Measurements from ENCODE around the gene FTO.

The FTO gene

DNA sequence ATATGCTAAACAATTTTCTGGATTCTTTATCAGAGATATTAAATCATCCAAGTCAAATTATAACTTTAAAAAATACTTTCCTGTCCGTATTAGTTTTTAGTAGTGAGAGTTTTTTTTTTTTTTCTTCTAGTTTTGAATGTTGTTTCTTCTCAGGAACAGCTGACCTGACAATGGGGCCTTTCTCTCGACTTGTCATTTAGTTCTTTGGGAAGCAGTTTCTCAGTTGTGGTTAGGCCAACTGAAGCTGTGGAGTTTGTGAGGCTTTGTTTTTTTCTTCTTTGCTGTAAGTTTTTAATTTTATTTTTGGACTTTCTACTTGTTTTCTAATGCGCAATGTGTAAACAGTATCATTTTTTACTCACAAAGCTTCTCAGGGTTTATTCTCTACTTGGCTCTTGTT is 140.8 kb downstream of the FTO start:
- no peak for TF ChIP-seq ZFX (IDR thresholded peaks at IDR 0.05; ENCODE audit: borderline replicate concordance)
- TF ChIP-seq, protein P1, sequence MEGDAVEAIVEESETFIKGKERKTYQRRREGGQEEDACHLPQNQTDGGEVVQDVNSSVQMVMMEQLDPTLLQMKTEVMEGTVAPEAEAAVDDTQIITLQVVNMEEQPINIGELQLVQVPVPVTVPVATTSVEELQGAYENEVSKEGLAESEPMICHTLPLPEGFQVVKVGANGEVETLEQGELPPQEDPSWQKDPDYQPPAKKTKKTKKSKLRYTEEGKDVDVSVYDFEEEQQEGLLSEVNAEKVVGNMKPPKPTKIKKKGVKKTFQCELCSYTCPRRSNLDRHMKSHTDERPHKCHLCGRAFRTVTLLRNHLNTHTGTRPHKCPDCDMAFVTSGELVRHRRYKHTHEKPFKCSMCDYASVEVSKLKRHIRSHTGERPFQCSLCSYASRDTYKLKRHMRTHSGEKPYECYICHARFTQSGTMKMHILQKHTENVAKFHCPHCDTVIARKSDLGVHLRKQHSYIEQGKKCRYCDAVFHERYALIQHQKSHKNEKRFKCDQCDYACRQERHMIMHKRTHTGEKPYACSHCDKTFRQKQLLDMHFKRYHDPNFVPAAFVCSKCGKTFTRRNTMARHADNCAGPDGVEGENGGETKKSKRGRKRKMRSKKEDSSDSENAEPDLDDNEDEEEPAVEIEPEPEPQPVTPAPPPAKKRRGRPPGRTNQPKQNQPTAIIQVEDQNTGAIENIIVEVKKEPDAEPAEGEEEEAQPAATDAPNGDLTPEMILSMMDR (IDR thresholded peaks at IDR 0.05) = no peak
- no peak overlapping the region for H3K27ac ChIP-seq

DNA sequence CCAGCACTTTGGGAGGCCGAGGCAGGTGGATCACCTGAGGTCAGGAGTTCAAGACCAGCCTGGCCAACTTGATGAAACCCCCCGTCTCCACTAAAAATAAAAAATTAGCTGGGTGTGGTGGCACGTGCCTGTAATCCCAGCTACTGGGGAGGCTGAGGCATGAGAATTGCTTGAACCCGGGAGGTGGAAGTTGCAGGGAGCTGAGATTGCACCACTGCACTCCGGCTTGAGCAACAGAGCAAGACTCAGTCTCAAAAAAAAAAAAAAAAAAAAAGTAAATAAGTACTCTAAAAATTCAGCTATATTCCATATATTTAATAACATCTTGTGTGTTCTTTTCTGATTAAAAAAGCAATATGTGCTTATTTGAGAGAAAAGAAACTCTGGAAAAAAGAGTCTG is 142.6 kb downstream of the FTO start:
- 0 out of 2 replicates have a peak overlapping the region, but pooled peaks have one; percentile 9 for H3K27ac ChIP-seq

DNA sequence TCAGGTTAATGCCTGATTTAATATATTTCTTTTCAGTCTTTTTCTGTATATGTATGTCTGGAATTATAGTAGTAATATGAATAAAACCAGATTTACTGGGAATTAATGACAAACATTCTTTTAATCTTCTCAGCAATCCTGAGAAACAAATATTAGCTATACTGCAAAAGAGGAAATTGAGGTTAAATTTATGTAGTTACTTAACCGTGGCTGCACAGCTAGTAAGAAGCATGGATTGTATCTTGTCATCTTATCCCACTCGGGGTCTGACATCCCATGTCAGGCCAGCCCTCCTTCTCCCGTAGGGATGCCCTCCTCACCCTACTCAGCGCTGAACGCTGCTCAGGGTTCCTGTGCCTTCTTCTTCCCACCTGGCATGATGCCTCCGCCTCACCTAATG is 143.0 kb downstream of the FTO start:
- H3K27ac ChIP-seq = no peak overlapping the region
- no peak for TF ChIP-seq ZFX (IDR thresholded peaks at IDR 0.05; ENCODE audit: borderline replicate concordance)
- TF ChIP-seq, protein P1 (IDR thresholded peaks at IDR 0.05) = no peak

DNA sequence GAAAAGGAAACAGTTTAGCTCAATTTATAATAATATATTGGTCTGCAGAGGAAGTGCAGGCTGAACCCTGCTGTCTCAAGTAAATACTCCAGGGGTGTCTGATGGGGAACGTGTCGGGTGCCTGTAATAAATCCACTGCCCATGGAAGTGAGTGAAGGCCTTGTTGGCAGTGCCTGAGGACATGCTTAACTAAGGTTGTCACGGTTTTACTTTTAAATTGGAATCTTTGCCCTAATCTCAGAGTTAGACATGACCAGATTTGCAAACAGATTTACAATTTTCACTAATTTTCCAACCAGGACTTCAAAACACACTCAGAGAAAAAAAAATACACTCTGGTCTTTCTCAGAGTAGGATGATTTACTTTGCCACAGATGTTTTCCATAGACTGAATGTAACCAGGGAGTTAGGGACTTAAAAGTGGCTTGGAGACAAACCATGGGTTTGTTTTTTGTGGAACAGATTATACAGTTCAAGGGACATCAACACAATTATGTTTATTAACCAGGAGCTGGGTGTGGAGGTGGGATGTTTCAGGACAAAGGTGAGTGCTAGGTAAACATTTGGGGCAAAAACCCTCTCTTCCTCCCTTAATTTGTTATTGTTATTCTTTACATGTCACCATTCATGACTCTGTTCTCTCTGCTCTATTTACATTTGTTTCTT is 144.5 kb downstream of the FTO start:
- peak overlapping the region; percentile 35; the same call in 1 of the 2 replicates for H3K27ac ChIP-seq
- no peak for TF ChIP-seq ZFX (IDR thresholded peaks at IDR 0.05; ENCODE audit: borderline replicate concordance)
- TF ChIP-seq, protein P1 (IDR thresholded peaks at IDR 0.05) = no peak

DNA sequence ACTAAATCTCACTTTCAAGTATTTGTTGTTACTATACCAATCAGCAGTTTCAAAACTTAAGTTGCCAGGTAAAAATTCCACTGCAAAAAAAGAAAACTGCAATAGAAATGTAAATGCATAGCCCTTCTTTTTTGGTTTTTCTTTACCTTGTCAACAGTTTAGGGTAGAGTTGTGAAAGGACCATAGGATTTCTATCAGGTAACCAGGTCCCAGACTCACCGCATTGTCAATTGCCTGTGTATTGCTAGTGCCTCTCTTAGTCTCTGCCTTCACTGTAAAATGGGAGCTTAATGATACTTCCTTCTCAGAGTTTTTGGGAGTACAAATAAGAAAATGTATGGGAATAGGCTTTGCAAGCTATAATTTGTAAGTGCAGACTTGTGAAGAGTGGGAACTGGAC is 145.0 kb downstream of the FTO start:
- H3K27ac ChIP-seq = peak overlapping the region; percentile 35
- TF ChIP-seq, protein P1 (IDR thresholded peaks at IDR 0.05) = no peak
- TF ChIP-seq ZFX (IDR thresholded peaks at IDR 0.05; ENCODE audit: borderline replicate concordance) = no peak

DNA sequence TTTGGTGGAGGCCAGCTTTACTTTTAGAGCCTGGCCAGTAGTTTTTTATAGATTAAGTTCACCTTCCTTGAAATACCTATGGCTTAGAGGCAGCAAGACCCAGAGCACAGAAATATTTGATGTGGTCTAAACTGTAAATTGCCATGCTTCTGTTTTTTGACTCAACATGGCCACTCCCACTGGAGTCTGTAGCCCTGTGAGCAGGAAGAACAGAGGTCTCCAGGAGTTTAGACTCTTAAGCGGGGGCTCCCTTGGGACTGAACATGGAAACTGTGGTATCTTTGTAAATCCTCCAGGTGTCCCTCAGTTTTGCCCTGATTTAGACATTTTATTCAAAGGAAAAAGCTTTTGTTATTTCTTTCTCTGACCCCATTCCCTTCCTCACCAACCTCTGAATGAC is 145.6 kb downstream of the FTO start:
- H3K27ac ChIP-seq = peak overlapping the region; percentile 35
- no peak for TF ChIP-seq ZFX (IDR thresholded peaks at IDR 0.05; ENCODE audit: borderline replicate concordance)

DNA sequence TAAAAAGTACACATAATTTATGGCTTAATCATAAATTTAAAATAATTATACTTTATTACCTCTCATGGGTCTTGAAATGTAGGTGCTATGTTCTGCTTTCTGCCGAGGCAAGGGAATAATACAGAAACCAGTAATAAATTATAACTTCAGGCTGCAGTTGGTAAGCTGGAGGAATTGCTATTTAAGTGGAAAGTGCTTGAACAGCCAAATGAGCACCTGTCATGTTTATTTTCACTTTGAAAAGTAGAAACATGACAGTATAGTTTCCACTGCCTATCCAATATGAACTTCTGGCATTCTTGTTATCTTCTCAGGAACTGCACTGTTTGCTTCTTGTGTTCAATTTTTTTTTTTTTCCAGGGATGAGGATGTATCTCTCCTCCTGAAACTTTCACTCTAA is 146.0 kb downstream of the FTO start:
- no peak for TF ChIP-seq ZFX (IDR thresholded peaks at IDR 0.05; ENCODE audit: borderline replicate concordance)
- TF ChIP-seq, protein P1 (IDR thresholded peaks at IDR 0.05) = no peak
- H3K27ac ChIP-seq = peak overlapping the region; percentile 35; the same call in 1 of the 2 replicates

DNA sequence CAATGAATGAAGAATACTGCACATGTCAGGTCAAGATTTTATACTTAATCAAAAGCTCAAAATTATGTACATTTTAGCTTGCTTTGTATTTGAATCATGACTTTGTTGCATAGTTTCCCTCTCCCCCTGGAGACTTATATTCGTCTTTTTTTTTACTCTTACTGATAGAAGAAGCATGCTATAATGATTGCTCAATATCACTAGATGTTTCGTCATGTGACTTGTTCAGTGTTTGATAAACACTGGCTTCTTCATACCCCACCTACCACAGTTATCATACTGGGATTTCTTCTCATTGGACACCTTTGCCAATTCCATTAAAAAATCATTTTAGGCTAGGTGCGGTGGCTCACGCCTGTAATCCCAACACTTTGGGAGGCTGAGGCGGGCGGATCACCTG is 148.7 kb downstream of the FTO start:
- no peak overlapping the region for H3K27ac ChIP-seq
- TF ChIP-seq, protein P1 (IDR thresholded peaks at IDR 0.05) = no peak
- TF ChIP-seq ZFX (IDR thresholded peaks at IDR 0.05; ENCODE audit: borderline replicate concordance) = no peak
